Ishikawa (cell line): ENCODE results near the gene TUFM.

Source experiments
- CREB1 ChIP-seq: IDR thresholded peaks from 2 replicates; pipeline ENCODE4 v1.6.1; 2012; ENCODE audit warnings: low read depth
- EP300 ChIP-seq: IDR thresholded peaks from 2 replicates; pipeline ENCODE4 v1.6.1; 2012; ENCODE audit warnings: borderline replicate concordance
- FOXM1 ChIP-seq: IDR thresholded peaks from 2 replicates; pipeline ENCODE4 v1.6.1; 2012; ENCODE audit warnings: low read depth, borderline replicate concordance
- MAX ChIP-seq: IDR thresholded peaks from 2 replicates; pipeline ENCODE4 v1.6.1; 2012
- RAD21 ChIP-seq: IDR thresholded peaks from 2 replicates; pipeline ENCODE4 v1.6.1; 2012; ENCODE audit warnings: low read depth
- TCF12 ChIP-seq: IDR thresholded peaks from 2 replicates; pipeline ENCODE4 v1.6.1; 2012; ENCODE audit warnings: low read depth
- USF1 ChIP-seq: IDR thresholded peaks from 2 replicates; pipeline ENCODE4 v1.6.1; 2012
- YY1 ChIP-seq: IDR thresholded peaks from 2 replicates; pipeline ENCODE4 v1.6.1; 2012; ENCODE audit warnings: low read depth
- TF ChIP-seq, protein P1 (sequence below): IDR thresholded peaks from 2 replicates; pipeline ENCODE4 v1.6.1; 2012; ENCODE audit warnings: low read depth, mild to moderate bottlenecking

GRCh38 chr16:28824717-28824973, 21.5 kb downstream of the TUFM start:
- TF ChIP-seq MAX (no peak), USF1 (no peak), EP300 (no peak), RAD21 (no peak), TCF12 (no peak), CREB1 (no peak), FOXM1 (no peak), YY1 (no peak)
- TF ChIP-seq, protein P1, sequence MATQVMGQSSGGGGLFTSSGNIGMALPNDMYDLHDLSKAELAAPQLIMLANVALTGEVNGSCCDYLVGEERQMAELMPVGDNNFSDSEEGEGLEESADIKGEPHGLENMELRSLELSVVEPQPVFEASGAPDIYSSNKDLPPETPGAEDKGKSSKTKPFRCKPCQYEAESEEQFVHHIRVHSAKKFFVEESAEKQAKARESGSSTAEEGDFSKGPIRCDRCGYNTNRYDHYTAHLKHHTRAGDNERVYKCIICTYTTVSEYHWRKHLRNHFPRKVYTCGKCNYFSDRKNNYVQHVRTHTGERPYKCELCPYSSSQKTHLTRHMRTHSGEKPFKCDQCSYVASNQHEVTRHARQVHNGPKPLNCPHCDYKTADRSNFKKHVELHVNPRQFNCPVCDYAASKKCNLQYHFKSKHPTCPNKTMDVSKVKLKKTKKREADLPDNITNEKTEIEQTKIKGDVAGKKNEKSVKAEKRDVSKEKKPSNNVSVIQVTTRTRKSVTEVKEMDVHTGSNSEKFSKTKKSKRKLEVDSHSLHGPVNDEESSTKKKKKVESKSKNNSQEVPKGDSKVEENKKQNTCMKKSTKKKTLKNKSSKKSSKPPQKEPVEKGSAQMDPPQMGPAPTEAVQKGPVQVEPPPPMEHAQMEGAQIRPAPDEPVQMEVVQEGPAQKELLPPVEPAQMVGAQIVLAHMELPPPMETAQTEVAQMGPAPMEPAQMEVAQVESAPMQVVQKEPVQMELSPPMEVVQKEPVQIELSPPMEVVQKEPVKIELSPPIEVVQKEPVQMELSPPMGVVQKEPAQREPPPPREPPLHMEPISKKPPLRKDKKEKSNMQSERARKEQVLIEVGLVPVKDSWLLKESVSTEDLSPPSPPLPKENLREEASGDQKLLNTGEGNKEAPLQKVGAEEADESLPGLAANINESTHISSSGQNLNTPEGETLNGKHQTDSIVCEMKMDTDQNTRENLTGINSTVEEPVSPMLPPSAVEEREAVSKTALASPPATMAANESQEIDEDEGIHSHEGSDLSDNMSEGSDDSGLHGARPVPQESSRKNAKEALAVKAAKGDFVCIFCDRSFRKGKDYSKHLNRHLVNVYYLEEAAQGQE, result no peak
